ENCODE data around the gene CBFA2T3.
A peak's percentile ranks its signal among the peaks of the same experiment; 100 is the strongest.

The CBFA2T3 gene

DNA sequence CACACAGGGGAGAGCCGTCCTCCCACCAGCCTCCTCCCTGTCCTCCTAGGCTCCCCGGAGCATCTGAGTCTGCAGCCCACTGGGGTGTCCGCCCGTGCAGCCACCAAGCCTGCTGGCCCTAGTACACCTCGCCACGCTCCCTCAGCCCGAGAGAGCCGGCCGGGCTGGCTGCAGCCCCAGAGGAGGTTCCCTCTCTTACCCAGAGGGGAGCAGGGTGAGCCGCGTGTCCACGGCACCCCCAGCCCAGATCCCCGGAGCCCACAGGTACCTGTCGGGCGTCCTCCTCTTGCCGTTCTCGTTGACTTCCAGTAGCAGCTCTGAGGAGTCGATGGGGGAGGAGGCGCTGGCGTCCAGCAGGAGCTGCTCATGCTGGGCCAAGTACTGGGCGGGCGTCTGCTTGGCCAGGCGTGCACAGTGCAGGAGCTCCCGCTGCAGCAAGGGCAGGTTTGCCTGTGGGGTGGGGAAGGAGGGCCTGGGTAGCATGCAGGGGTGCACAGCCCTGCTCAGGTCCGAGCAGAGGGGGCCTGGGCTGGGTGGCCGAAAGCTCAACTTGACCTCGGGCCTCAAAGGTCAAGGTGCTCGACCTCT, 91.2 kb downstream of the CBFA2T3 start:
- no peak for DNase-seq

DNA sequence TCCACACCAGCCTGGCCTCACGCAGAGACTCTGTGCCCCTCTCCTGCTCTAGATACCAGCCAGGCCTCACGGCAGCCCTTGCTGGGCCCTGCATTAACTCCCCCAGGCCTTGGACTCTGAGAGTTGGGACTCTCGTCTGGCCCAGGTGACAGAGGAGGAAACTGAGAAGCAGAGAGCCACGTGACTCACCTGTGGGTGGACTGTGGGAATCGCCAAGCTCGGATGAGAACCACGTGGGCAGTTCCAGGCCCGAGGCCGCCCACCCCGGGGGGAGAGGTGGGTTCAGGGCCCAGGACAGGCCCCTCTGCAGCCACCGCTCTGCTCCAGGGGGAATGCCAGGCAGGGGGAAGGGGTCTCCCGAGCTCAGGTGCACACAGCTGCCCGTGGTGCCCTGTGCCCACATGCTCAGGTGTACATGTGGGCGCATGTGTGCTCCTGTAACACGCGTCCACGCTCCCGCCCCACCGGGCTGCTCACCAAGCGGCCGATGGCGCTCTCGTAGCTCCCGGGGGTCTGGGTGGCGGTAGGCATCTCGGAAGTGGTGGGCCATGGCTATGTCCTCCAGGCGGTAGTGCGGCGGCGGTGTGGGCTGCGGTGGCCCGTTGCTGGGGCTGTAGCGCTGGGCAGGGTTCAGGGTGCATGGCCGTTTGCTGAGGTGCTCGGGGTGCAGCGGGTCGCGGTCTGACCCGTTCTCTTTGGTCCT, 92.3 kb downstream of the CBFA2T3 start:
- no peak for DNase-seq

DNA sequence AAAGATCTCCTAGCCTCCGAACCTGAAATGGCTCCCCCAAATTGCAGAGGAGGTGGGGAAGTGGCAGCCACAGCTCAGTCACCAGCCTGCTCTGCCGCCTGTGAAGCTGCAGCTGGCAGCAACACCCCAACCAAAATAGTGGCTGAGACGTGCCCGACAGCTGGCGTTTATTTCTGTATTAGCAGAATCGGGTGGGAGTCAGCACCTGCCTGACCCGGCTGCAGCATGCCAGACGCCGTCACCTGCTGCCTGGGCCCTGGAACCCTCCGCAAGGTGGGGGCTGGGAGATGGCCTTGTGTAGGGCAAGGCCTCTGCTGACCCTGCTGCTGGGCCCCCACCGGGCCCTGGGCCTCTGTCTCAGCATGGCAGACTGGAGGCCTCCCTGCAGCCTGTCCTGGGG, 93.1 kb downstream of the CBFA2T3 start:
- no peak for DNase-seq

DNA sequence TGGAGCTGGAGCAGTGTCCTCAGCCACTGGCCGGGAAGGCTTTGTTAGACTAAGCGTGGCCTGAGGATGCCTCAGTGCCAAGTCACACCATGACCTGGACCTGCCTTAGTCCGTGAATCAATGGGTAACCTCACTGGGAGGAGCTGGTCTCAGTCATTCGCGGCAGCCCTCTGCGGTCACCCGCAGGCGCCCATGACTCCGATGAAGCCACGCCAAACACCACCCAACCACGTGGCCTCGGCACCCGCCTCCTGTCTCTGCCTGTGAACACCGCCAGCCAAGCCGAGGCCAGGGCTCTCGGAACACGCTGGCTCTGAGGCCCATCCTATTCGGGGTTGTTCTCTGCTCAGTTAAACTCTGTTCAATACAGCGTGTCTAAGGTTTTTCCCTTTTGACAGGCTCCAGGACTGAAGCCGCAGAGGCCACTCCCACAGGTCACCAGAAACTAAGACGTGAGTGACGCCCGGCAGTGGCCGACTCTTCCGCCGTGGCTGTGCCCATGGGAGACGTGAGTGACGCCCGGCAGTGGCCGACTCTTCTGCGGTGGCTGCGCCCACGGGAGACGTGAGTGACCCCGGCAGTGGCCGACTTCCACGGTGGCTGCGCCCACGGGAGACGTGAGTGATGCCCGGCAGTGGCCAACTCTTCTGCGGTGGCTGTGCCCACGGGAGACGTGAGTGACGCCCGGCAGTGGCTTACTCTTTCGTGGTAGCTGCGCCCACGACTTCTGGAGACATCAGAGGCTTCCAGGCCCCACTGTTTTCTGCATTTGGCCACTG, 93.7 kb downstream of the CBFA2T3 start:
- DNase-seq: no peak

DNA sequence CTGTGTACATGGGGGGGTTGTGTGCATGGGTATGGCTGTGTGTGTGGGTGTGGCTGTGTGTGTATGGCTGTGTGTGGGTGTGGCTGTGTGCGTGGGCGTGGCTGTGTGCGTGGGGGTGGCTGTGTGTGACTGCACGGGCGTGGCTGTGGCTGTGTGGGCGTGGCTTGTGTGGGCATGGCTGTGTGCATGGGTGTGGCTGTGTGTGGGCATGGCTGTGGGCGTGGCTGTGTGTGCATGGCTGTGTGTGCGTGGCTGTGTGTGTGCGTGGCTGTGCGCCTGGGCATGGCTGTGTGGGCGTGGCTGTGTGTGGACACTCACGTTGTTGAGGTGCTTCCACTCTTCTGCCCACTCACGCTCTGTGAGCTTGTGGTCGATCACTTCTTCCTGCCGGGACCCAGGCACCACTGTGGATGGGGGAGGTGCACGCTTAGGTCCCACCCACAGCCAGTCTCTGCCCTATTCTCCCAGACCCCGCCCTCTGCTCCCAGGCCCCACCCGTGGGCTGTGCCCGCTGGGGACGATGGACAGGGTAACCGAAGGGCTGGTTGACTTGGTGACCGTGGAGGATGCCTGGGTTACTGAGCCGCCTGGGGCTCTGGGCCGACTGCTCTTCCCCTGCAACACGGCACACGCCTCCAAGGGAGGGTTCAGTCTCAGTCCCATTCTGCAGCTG, 94.5 kb downstream of the CBFA2T3 start:
- DNase-seq: no peak

DNA sequence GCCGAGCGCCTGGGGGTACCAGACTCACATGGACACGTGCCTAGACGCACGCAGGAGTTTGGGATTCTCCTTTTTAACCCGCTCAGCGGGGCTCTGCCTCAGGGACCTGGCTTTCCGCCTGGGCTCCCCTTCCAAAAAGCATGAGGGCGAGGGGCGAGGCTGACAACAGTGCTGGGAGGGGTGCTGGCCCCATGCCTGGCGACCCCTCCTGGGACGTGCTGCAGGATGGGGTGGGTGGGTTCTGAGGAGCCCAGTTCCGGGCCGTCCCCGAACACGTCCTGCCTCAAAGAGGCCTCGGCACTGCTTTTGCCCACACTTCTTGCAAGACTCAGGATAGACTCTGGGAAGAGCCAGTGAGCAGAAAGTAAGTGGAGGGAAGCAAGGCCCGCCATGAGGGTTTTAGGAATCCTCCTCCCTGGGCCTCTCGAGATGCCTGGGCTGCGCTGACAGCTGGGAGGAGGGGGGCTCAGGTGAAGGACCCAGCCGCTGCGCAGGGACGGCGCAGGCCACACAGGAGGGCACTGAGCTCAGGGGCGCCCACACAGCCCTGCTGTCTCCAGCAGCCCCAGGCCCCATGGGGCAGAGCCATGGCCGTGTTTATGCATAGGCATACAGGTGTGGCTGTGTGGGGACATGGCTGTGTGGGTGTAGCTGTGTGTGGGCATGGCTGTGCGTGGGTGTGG, 95.2 kb downstream of the CBFA2T3 start:
- no peak for DNase-seq

DNA sequence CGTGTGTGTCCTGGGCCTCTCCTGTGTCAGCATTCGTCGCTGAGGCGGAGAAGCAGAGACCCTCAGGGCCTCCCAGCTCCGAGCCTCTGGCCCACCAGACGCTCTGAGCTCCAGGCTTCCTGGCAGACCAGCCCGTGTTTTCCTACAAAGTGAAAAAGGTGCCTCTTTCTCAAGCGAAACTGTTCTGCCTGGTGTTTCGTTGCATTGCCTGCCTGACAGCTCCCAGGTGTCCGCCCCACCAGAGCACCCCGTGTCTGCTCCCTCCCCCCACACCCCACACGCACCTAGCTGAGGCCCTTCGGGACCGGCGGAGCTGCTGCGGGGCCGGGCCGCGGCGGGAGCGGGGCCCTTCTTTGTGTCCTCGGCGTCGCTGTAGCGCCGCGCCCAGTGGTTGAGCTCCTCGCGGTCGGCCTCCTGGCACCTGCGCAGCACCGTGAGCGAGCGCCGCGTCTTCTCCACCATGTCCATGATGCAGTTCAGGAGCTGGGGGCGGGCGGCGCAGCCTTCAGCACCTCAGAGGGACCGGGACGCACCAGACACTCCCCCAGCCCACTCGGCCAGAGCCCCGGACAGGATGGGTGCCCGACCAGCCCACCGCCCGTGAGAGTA, 95.9 kb downstream of the CBFA2T3 start:
- DNase-seq: no peak

DNA sequence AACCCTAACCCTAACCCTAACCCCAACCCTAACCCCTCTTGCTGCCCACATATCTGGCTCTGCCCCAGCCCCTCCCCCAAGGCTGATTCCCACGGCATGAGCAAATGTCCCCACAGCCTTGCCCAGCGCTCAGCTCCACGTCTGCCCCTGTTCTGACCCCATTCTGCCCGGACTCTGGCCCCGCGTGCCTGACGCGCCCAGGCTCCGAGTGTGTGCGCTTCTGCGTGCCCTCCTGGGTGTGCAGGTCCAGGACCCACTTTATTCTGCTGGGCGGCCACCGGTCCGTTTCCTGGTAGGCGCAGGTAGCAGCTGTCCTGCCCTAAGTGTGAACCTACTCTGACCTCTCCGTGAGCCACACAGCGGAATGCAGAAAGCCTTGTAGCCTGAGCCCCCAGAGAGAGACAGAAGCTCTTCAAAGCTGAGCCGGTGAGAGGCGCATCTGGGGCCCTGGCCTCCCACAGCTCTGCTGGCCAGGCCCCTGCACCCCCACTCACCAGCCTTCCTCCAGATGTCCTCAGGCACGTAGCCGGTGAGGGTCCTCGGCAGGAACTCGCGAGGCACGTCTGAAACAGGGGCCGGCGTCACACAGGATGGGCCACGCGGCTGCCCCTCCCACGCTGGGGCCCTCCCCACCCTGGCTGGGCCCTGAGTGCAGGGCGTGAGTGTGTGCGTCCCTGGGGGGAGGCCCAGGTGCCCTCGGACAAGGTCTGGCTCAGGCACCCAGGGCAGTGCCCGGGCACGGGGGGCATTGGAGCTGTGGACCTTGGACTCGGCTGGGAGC, 96.6 kb downstream of the CBFA2T3 start:
- no peak for DNase-seq

DNA sequence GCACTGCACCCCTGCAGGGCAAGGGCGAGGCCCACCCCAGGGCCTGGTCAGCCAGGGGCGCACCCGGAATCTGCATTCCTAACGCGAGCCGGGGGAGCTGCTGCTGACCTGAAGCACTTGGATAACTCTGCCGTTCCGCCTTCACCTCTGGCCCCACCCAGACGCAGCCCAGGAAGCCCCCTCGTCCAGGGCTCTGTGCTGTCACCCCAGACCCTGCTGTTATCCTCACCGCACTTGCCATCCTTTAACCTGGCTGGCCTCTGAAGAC, 97.3 kb downstream of the CBFA2T3 start:
- no peak for DNase-seq

DNA sequence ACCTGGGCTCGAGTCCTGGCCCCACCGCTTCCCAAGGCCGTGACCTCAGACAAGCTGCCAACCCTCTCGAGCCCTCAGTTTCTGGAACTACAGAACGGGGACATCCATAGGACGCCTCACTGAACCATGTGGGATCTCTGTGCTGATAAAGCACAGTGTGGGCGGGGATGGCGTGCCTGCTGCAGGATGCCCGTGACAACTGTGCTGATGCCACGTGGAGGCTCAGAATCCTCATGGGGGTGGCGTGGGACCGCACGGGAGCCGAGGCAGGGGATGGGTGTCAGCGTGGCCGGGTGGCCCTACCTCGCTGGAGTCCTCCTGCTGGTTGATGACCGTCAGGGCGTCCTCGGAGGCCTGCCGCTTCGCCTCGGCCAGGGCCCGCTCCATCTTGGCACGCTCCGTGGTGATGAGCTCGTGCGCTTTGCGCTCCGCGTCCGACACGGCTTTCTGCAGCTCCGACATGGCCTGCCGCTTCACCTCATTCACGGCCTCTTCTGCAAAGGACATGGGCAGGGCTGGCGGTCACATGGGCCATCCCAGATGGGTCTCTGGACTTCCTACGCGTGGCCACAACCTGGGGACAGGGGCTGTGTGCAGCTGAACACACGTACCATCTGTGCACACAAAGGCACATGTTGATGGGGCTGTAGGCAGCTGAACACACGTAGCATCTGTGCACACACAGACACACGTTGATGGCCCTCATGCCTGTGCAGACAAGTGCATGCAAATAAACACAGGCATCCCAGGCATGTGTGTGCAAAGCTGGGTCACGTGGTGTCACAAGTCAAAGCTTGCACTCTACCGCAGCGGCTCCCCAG, 97.8 kb downstream of the CBFA2T3 start:
- no peak for DNase-seq

DNA sequence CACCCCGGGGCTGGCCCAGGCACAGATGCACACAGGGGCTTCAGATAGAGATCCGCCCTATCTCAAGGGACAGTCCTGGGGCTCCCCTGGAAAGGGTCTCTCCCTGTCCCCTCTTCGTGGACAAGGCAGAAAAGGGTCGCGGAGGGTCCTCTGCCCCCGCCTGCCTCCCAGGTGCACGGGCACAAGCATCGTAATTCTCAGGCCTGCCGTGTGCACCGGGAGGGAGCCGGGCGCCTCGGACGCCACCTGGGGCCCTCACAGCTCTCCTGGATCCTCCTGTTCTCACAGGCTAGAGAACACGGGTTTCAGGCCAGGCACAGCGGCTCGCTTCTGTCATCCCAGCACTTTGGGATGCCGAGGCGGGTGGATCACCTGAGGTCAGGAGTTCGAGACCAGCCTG, 98.7 kb downstream of the CBFA2T3 start:
- DNase-seq: no peak

DNA sequence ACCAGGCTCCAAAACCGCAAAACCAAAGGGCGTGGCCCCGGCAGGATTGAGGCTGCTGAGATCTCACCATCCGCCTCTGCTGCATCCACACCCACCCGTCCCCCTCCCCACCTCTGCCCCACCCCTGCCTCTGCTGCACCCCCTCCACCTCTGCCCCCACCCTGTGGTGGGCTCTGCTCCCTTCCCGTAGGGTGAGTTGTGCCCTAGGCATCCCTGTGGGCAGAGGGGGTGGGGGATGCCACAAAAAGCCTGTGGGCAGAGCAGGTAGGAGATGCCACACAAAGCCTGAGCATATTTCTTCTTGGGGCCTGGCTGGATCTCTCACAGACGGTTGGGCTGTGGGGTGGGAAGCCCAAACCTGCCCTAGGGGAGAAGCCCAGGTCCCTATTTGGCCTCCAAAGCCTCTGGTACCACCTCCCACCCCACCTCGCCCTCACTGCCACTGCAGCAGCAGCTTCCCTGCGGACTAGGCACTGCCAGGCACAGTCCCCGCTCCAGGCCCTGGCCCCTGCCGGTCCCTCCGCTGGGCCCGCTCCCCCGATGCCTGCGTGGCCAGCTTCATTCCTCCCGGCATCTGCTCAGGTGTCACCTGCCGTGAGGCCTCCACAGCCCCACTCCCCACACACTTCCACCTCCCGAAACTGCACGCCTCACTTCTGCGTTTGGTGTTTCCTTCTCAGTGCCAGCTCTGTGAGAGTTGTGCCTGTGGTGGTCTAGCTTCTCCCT, 99.3 kb downstream of the CBFA2T3 start:
- no peak for DNase-seq

DNA sequence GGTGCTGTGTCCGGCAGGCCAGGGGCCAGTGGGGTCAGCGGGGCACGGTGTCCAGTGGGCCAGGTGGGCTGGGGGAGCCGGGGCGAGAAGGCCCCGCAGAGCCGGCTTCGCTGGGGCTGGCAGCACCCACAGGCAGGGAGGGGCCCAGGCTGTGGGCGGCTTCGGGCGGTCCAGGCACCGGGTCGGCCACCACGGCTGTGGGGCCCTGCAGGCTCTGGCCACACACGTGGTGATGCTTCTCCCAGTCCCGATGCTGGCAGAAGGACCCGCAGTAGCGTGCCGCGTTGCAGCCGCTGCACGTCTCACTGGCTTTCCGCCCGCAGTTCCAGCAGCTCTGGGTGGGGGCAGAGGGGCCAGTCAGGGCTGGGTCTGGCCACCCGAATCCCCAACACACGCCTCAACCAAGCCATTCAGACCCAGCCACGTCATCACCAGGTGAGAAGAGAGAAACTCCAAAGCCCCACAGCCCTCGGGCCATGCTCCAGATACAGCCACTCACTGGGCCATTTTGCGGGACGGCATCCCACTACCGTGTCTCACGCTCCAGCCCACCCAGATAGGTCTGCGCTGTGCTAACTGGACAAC, 100.0 kb downstream of the CBFA2T3 start:
- no peak for DNase-seq

DNA sequence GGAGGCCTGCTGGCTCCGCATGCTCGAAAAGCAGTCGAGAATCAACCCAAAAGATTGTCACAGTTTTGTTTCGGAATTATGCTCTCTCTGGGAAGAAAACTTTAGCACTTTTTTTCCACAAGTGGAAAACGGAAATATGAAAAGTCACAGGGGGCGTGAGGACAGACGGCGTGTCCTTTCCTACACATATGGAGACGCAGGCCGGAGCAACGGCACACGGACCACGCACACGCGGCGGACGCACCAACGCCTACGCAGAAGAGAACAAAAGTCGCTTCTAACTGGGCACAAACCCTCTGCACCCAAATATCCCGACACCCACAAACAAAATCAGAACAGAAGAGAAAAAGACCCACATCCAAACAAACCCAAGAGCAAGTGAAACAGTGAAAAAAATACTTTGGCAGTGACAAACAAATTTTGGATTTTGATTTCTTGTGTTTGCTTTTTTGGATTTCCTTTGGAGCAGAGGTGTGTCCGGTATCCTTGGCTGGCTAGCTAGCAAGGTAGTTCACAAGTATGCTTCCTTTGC, 101.2 kb downstream of the CBFA2T3 start:
- DNase-seq: no peak

DNA sequence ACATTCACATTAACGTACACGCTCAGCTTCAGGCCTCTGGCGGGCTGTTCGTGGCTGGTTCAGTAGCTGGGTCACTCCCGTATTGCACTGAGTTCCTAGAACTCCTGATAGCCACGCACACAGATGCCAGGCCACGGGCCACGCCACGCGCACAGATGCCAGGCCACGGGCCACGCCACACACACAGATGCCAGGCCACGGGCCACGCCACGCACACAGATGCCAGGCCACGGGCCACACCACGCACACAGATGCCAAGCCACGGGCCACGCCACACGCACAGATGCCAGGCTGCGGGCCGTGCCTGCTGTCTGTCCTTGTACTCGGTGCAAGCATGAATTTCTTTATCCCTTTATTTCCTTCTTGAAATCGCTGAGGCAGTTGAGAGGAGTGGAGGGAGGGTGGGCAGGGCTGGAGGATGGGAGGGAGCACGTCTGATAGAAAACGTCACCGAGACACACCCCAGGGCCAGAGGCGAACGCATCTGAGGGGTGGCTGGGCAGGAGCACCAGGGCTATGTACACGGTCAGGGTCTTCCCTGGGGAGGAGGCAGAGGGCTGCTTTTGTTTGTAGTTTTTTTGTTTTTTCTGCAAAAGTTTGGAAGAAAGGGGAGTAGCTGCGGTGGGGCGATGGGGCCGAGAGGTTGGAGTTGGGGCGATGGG, 101.9 kb downstream of the CBFA2T3 start:
- no peak for DNase-seq

DNA sequence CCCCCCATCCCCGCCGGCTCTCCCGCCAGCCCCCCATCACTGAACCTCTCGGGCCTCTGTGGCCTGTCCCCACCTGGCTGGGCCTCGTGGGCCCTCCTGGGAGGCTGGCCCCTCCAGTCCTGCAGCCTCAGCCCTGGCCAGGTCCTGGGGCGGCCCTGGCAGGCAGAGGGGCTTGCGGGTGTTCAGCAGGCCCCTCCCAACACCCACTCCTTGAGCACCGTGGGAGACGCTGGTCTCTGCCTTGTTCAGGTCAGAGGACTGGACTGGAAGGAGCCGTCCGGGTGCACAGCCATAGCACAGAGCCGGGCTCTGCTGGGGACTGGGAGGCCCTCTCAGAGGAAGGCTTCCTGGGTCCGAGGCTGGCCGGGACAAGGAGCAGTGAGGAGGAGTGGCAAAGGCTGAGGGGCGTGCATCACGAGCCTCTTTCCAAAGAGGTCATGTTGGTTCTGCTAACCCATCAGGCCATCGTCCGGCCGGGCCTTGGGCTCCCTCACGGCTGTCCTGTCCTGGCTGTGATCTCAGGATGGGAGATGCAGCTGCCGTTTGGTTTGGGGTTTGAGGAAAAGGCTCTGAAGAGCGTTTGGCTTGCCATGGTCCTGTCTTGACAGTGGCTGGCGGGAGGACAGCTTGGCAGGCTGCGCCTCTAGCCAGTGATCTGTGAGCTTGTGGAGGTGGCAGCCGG, 104.2 kb downstream of the CBFA2T3 start:
- peak; percentile 12 for DNase-seq

DNA sequence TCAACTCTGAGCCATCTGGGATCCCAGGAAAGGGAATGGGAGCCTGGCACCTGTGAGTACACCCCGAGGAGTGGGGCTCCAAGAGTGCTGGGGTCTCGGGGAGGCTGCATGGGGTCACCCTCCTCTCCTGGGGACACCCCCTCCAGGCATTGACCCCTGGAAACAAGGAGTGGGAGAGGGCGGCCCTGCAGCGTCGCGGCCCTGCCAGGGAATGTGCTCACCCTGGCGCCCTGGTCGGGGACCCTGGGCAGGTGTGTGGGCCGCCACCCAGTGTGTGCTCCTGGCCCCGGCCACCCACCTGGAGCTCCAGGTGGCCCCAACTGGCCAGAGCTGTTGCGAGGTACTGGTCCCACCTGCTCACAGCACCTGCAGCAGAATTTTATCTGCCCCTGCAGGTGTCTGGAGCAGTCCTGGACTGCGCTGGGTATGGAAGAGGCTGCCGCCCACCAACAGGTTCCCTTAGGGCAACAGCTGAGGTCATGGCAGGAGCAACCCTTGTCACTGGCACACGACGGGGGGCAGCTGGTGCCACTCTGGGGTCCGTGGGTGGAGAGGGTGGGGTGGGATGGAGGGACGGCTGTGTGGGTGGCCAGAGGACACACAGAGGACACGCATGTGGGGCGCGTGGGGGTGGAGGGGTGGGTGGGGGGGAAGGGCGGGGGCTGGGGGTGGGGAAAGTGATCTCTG, 105.1 kb downstream of the CBFA2T3 start:
- DNase-seq: no peak

DNA sequence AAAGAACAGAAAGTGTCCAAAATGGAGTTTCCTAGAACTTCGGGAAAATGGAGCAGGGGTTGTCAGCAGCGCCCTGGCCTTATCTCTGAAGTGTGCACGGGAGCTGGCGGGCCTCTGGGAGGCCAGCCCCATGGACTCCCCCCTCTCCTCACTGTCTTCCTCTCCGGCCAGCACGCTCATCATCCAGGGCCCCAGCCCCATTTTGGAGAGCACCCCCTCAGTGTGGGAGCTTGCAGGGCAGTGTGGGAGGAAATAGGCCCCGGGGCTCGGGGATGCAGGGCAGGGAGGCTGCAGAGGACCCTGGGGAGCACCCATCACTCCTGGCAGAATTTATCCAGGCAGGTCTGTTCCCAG, 105.7 kb downstream of the CBFA2T3 start:
- DNase-seq: no peak

Measured in MV-4-11 (cell line).